ENCODE measurements around the gene TIE1. TPM values are rescaled to one million over a fixed set of nuclear protein-coding genes. Genes with fewer than 3 reads are reported as not detected.
A peak's percentile ranks its signal among the peaks of the same experiment; 100 is the strongest.

The TIE1 gene
- total RNA-seq, 1 experiment from 2014 or later = 1.2 TPM

GRCh38 chr1:43352351-43352705, 51.5 kb downstream of the TIE1 start:
- peak overlapping the region in 1 of 3 experiments; percentile 6; a peak in 2 of 7 replicates for H3K27ac Mint-ChIP-seq
- peaks cover 11% of the 10 kb centered on the region for H3K27me3 Mint-ChIP-seq (ENCODE audit: low read depth)
- Histone ChIP-seq H4K8ac (replicated peaks; ENCODE audit: insufficient read length, low read depth, low read length) (no peak overlapping the region), H3K56ac (ENCODE audit: insufficient read length, low read depth, low read length) (no peak overlapping the region), H3K79me1 (ENCODE audit: insufficient read depth, low read depth, low read length, poor library complexity, severe bottlenecking) (no peaks in the 10 kb centered on the region), H2BK12ac (ENCODE audit: insufficient read length, low read depth, low read length) (no peak overlapping the region), H3K9ac (ENCODE audit: extremely low read depth, insufficient read length, low read length) (no peak overlapping the region), H2AFZ (ENCODE audit: low read length) (no peak overlapping the region), H3K27me3 (ENCODE audit: insufficient read depth, low read length) (peaks cover 4% of the 10 kb centered on the region), H3T11ph (ENCODE audit: low read length) (no peak overlapping the region), H3K9me3 (ENCODE audit: control insufficient read depth, low read depth, low read length) (no peaks in the 10 kb centered on the region), H4K20me1 (ENCODE audit: control insufficient read depth, insufficient read depth, insufficient read length) (no peaks in the 10 kb centered on the region), H3K4me2 (ENCODE audit: insufficient read depth, insufficient read length, low read length) (no peak overlapping the region), H2BK120ac (ENCODE audit: low read depth, low read length, poor library complexity, severe bottlenecking) (no peak overlapping the region), H3K18ac (ENCODE audit: insufficient read length, low read depth, low read length) (no peak overlapping the region), H2AK5ac (ENCODE audit: insufficient read length, low read length) (no peak overlapping the region), H4K91ac (ENCODE audit: insufficient read length, low read depth, low read length) (no peak overlapping the region), H3K4ac (ENCODE audit: low read depth, low read length) (no peak overlapping the region), H3K23ac (ENCODE audit: insufficient read length, low read depth, low read length) (no peak overlapping the region), H3K27ac (ENCODE audit: insufficient read length, low read depth, low read length) (no peak overlapping the region), H3K23me2 (ENCODE audit: insufficient read length, low read depth, low read length, poor library complexity, severe bottlenecking) (peaks cover 10% of the 10 kb centered on the region), H3K79me2 (ENCODE audit: insufficient read depth, low read length) (no peaks in the 10 kb centered on the region), H2BK15ac (ENCODE audit: low read depth, low read length) (no peak overlapping the region), H4K5ac (ENCODE audit: insufficient read length, low read depth, low read length) (no peak overlapping the region), H2BK5ac (ENCODE audit: insufficient read length, low read length) (no peak overlapping the region), H2BK20ac (ENCODE audit: low read depth, low read length, poor library complexity, severe bottlenecking) (no peak overlapping the region), H3K4me1 (ENCODE audit: insufficient read depth, low read length) (peaks cover 5% of the 10 kb centered on the region), H3K14ac (ENCODE audit: insufficient read depth, low read length) (no peak overlapping the region)
- no peaks in the 10 kb centered on the region; a peak in 1 of 5 replicates for H3K9me3 Mint-ChIP-seq
- peaks cover 18 to 31% of the 10 kb centered on the region in 2 experiments for H3K4me1 Mint-ChIP-seq
- TF ChIP-seq CTCF (conservative IDR thresholded peaks at IDR 0.05) = no peak
- WGBS (ENCODE audit: extremely low coverage, insufficient read length, low lambda C conversion rate) = no CpG with 5 or more reads among the region's 2 CpGs
- DNase-seq = no peak
- H3K4me3 Mint-ChIP-seq = no peak overlapping the region
- H3K36me3 Mint-ChIP-seq (ENCODE audit: insufficient read depth in 1 of 3, low read depth in 3 of 3) = peaks cover 0 to 12% (median 2%) of the 10 kb centered on the region in 3 experiments; a peak in 3 of 7 replicates
